ENCODE results near the gene ATP2B3.

GRCh38 chrX:153488231-153488914 lies 29.1 kb upstream of the ATP2B3 start:
- TF ChIP-seq POLR2A (IDR thresholded peaks at IDR 0.05) = no peak
- TF ChIP-seq, protein P1, sequence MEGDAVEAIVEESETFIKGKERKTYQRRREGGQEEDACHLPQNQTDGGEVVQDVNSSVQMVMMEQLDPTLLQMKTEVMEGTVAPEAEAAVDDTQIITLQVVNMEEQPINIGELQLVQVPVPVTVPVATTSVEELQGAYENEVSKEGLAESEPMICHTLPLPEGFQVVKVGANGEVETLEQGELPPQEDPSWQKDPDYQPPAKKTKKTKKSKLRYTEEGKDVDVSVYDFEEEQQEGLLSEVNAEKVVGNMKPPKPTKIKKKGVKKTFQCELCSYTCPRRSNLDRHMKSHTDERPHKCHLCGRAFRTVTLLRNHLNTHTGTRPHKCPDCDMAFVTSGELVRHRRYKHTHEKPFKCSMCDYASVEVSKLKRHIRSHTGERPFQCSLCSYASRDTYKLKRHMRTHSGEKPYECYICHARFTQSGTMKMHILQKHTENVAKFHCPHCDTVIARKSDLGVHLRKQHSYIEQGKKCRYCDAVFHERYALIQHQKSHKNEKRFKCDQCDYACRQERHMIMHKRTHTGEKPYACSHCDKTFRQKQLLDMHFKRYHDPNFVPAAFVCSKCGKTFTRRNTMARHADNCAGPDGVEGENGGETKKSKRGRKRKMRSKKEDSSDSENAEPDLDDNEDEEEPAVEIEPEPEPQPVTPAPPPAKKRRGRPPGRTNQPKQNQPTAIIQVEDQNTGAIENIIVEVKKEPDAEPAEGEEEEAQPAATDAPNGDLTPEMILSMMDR (IDR thresholded peaks at IDR 0.05) = no peak
